Measurements from ENCODE around the gene SCD. TPM values are rescaled to one million over a fixed set of nuclear protein-coding genes. Genes with fewer than 3 reads are reported as not detected.

Gene SCD
- total and polyA plus RNA-seq, 4 donors = 43.4 to 1,255 (median 234) TPM

DNA sequence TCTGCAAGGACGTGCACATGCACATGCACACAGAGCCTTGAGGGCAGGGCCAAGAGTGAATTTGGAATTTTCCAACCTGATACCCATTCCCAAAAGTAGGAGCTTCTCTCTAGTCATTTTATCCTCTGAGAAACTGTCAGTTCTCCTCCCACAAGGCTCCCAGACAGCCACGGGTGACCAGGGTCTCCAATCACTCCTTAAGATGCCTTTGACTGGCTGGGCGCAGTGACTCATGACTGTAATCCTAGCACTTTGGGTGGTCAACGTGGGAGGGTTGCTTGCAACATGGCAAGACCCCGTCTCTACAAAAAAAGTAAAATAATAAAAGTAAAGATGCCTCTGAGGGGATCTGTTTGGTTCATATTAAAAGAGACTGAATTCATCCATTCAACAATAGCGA lies 13.2 kb downstream of the SCD start:
- no peak overlapping the region for H3K9ac ChIP-seq (ENCODE audit: low read depth in 1 of 2, low read length in 2 of 2)
- H3K27ac ChIP-seq (ENCODE audit: low read depth in 1 of 2, low read length in 2 of 2) = peak overlapping the region; percentile 49 to 78
- no peak overlapping the region for H3K4me3 ChIP-seq (ENCODE audit: low read depth in 1 of 3, low read length in 3 of 3)
- DNase-seq (ENCODE audit: low spot score) = no peak
- H3K4me1 ChIP-seq (ENCODE audit: control insufficient read depth in 4 of 4, insufficient read depth in 4 of 4, low read length in 3 of 4) = peaks cover 6 to 72% (median 36%) of the 10 kb centered on the region in 4 donors
- WGBS = 69% methylated on average over 6 of the region's 6 CpGs
- no peak for TF ChIP-seq HNF4A (conservative IDR thresholded peaks at IDR 0.05)
- TF ChIP-seq, protein P1, sequence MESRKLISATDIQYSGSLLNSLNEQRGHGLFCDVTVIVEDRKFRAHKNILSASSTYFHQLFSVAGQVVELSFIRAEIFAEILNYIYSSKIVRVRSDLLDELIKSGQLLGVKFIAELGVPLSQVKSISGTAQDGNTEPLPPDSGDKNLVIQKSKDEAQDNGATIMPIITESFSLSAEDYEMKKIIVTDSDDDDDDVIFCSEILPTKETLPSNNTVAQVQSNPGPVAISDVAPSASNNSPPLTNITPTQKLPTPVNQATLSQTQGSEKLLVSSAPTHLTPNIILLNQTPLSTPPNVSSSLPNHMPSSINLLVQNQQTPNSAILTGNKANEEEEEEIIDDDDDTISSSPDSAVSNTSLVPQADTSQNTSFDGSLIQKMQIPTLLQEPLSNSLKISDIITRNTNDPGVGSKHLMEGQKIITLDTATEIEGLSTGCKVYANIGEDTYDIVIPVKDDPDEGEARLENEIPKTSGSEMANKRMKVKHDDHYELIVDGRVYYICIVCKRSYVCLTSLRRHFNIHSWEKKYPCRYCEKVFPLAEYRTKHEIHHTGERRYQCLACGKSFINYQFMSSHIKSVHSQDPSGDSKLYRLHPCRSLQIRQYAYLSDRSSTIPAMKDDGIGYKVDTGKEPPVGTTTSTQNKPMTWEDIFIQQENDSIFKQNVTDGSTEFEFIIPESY (IDR thresholded peaks at IDR 0.05) = no peak
- no peak for TF ChIP-seq RAD21 (IDR thresholded peaks at IDR 0.05)
- TF ChIP-seq TAF1 (conservative IDR thresholded peaks at IDR 0.05) = no peak
- TF ChIP-seq, protein P2, sequence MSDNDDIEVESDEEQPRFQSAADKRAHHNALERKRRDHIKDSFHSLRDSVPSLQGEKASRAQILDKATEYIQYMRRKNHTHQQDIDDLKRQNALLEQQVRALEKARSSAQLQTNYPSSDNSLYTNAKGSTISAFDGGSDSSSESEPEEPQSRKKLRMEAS (IDR thresholded peaks at IDR 0.05) = no peak
- no peak for TF ChIP-seq NR2F2 (IDR thresholded peaks at IDR 0.05)
- no peak for TF ChIP-seq EGR1 (IDR thresholded peaks at IDR 0.05; ENCODE audit: low read depth in 2 of 2)
- no peak for TF ChIP-seq YY1 (IDR thresholded peaks at IDR 0.05)
- TF ChIP-seq, protein P3, sequence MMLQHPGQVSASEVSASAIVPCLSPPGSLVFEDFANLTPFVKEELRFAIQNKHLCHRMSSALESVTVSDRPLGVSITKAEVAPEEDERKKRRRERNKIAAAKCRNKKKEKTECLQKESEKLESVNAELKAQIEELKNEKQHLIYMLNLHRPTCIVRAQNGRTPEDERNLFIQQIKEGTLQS (IDR thresholded peaks at IDR 0.05) = no peak
- TF ChIP-seq FOXA2 (IDR thresholded peaks at IDR 0.05) = no peak
- TF ChIP-seq GABPA (IDR thresholded peaks at IDR 0.05 in 1 of 2, conservative IDR thresholded peaks at IDR 0.05 in 1 of 2) = no peak
- TF ChIP-seq JUND (IDR thresholded peaks at IDR 0.05) = no peak
- TF ChIP-seq HNF4G (IDR thresholded peaks at IDR 0.05) = no peak
- no peaks in the 10 kb centered on the region for H3K9me3 ChIP-seq (ENCODE audit: control insufficient read depth in 4 of 4, low read length in 3 of 4)
- no peaks in the 10 kb centered on the region for H3K27me3 ChIP-seq (ENCODE audit: control insufficient read depth in 4 of 4, insufficient read depth in 4 of 4, low read length in 3 of 4)
- peaks cover 0 to 19% (median 12%) of the 10 kb centered on the region in 4 donors for H3K36me3 ChIP-seq (ENCODE audit: control insufficient read depth in 4 of 4, insufficient read depth in 3 of 4, low read depth in 1 of 4, low read length in 3 of 4)

DNA sequence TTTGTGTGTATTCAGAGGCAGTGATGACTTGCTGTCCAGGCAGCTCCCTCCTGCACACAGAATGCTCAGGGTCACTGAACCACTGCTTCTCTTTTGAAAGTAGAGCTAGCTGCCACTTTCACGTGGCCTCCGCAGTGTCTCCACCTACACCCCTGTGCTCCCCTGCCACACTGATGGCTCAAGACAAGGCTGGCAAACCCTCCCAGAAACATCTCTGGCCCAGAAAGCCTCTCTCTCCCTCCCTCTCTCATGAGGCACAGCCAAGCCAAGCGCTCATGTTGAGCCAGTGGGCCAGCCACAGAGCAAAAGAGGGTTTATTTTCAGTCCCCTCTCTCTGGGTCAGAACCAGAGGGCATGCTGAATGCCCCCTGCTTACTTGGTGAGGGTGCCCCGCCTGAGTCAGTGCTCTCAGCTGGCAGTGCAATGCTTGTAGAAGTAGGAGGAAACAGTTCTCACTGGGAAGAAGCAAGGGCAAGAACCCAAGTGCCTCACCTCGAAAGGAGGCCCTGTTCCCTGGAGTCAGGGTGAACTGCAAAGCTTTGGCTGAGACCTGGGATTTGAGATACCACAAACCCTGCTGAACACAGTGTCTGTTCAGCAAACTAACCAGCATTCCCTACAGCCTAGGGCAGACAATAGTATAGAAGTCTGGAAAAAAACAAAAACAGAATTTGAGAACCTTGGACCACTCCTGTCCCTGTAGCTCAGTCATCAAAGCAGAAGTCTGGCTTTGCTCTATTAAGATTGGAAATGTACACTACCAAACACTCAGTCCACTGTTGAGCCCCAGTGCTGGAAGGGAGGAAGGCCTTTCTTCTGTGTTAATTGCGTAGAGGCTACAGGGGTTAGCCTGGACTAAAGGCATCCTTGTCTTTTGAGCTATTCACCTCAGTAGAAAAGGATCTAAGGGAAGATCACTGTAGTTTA lies 15.8 kb downstream of the SCD start:
- TF ChIP-seq YY1 (IDR thresholded peaks at IDR 0.05) = peak; percentile 15
- TF ChIP-seq, protein P2 (IDR thresholded peaks at IDR 0.05) = peak; percentile 16
- TF ChIP-seq FOXA1 (IDR thresholded peaks at IDR 0.05) = no peak
- TF ChIP-seq, protein P3 (IDR thresholded peaks at IDR 0.05) = no peak
- TF ChIP-seq GABPA (IDR thresholded peaks at IDR 0.05 in 1 of 2, conservative IDR thresholded peaks at IDR 0.05 in 1 of 2) = no peak
- TF ChIP-seq, protein P4, sequence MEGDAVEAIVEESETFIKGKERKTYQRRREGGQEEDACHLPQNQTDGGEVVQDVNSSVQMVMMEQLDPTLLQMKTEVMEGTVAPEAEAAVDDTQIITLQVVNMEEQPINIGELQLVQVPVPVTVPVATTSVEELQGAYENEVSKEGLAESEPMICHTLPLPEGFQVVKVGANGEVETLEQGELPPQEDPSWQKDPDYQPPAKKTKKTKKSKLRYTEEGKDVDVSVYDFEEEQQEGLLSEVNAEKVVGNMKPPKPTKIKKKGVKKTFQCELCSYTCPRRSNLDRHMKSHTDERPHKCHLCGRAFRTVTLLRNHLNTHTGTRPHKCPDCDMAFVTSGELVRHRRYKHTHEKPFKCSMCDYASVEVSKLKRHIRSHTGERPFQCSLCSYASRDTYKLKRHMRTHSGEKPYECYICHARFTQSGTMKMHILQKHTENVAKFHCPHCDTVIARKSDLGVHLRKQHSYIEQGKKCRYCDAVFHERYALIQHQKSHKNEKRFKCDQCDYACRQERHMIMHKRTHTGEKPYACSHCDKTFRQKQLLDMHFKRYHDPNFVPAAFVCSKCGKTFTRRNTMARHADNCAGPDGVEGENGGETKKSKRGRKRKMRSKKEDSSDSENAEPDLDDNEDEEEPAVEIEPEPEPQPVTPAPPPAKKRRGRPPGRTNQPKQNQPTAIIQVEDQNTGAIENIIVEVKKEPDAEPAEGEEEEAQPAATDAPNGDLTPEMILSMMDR (IDR thresholded peaks at IDR 0.05; ENCODE audit: low read depth, low read length, missing input control) = no peak
- peak; percentile 36 to 45 for TF ChIP-seq HNF4A (conservative IDR thresholded peaks at IDR 0.05)
- no peak for TF ChIP-seq NR2F2 (IDR thresholded peaks at IDR 0.05)
- no peak for TF ChIP-seq JUND (IDR thresholded peaks at IDR 0.05)
- TF ChIP-seq, protein P1 (IDR thresholded peaks at IDR 0.05) = peak; percentile 15
- peak; percentile 92 for TF ChIP-seq RXRA (IDR thresholded peaks at IDR 0.05)
- TF ChIP-seq, protein P5, sequence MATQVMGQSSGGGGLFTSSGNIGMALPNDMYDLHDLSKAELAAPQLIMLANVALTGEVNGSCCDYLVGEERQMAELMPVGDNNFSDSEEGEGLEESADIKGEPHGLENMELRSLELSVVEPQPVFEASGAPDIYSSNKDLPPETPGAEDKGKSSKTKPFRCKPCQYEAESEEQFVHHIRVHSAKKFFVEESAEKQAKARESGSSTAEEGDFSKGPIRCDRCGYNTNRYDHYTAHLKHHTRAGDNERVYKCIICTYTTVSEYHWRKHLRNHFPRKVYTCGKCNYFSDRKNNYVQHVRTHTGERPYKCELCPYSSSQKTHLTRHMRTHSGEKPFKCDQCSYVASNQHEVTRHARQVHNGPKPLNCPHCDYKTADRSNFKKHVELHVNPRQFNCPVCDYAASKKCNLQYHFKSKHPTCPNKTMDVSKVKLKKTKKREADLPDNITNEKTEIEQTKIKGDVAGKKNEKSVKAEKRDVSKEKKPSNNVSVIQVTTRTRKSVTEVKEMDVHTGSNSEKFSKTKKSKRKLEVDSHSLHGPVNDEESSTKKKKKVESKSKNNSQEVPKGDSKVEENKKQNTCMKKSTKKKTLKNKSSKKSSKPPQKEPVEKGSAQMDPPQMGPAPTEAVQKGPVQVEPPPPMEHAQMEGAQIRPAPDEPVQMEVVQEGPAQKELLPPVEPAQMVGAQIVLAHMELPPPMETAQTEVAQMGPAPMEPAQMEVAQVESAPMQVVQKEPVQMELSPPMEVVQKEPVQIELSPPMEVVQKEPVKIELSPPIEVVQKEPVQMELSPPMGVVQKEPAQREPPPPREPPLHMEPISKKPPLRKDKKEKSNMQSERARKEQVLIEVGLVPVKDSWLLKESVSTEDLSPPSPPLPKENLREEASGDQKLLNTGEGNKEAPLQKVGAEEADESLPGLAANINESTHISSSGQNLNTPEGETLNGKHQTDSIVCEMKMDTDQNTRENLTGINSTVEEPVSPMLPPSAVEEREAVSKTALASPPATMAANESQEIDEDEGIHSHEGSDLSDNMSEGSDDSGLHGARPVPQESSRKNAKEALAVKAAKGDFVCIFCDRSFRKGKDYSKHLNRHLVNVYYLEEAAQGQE (IDR thresholded peaks at IDR 0.05) = no peak
- TF ChIP-seq SP1 (IDR thresholded peaks at IDR 0.05) = peak; percentile 59
- no peak for TF ChIP-seq EGR1 (IDR thresholded peaks at IDR 0.05; ENCODE audit: low read depth in 2 of 2)
- TF ChIP-seq HNF4G (IDR thresholded peaks at IDR 0.05) = no peak
- TF ChIP-seq TAF1 (conservative IDR thresholded peaks at IDR 0.05) = no peak
- no peak for TF ChIP-seq FOXA2 (IDR thresholded peaks at IDR 0.05)
- peak in 1 of 2 donors; percentile 13 for TF ChIP-seq RAD21 (IDR thresholded peaks at IDR 0.05)
- Histone ChIP-seq H3K9ac (ENCODE audit: low read depth in 1 of 2, low read length in 2 of 2) (no peak overlapping the region), H3K27me3 (ENCODE audit: control insufficient read depth in 4 of 4, insufficient read depth in 4 of 4, low read length in 3 of 4) (no peaks in the 10 kb centered on the region), H3K27ac (ENCODE audit: low read depth in 1 of 2, low read length in 2 of 2) (peak overlapping the region; percentile 55 to 89), H3K4me3 (ENCODE audit: low read depth in 1 of 3, low read length in 3 of 3) (no peak overlapping the region), H3K4me1 (ENCODE audit: control insufficient read depth in 4 of 4, insufficient read depth in 4 of 4, low read length in 3 of 4) (peaks cover 6 to 53% (median 31%) of the 10 kb centered on the region in 4 donors), H3K36me3 (ENCODE audit: control insufficient read depth in 4 of 4, insufficient read depth in 3 of 4, low read depth in 1 of 4, low read length in 3 of 4) (peaks cover 0 to 2% (median 0%) of the 10 kb centered on the region in 4 donors), H3K9me3 (ENCODE audit: control insufficient read depth in 4 of 4, low read length in 3 of 4) (no peaks in the 10 kb centered on the region)
- DNase-seq (ENCODE audit: low spot score) = no peak
- WGBS = 57% methylated on average over 6 of the region's 6 CpGs
